ENCODE data around the gene FIGNL2. TPM values are rescaled to one million over a fixed set of nuclear protein-coding genes. Genes with fewer than 3 reads are reported as not detected.
A peak's percentile ranks its signal among the peaks of the same experiment; 100 is the strongest.
"Not testable (repeated sequence)": the region's sequence is repeated elsewhere in the genome, so short reads cannot be mapped to it uniquely, and the experiment has no call there.

FIGNL2 gene
- total RNA-seq, 2 experiments from 2014 or later, result 0.17 to 0.19 TPM

DNA sequence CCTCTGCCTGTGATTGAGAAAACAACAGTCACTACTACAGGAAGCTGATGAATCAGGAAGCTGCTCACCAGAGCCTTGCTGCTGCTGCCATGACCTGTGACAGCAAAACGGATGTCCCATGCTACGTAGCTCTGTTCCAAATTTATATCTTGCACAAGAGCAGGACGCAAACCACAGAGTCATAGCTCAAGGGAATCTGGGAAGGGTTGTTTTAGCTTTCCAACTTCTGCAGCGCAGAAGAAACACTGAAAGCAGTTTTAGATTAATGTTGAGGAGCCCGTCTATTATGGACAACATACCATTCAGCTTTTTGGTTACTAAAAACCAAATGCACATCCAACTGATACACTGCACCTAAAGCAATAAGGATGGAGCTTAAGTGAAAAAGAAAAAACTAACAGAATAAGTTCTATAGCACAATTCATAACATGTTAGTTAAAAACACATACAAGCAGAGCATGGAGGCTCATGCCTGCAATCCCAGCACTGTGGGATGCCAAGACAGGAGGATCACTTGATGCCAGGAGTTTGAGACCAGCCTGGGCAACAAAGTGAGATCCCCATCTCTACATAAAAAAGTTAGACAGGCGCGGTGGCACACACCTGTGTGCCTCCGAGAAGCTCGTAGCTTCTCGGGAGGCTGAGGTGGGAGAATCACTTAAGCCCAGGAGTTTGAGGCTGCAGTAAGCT, 37.6 kb upstream of the FIGNL2 start:
- Mint-ChIP-seq H3K4me3 (peak overlapping the region; percentile 25), H3K27me3 (no peaks in the 10 kb centered on the region), H3K27ac (peak overlapping the region; percentile 93), H3K4me1 (peaks cover 21% of the 10 kb centered on the region), H3K36me3 (ENCODE audit: low read depth) (peaks cover 16% of the 10 kb centered on the region), H3K9me3 (peaks cover 11% of the 10 kb centered on the region)
- ChIA-PET CTCF (interaction anchor here (0.6 to 1.8 kb wide), 5 partner anchors 11 to 807 kb away, joined by 3 to 11 read pairs (median 3); no protein-coding TSS in a partner anchor), POLR2A (no interaction called here)
- DNase-seq, result peak; percentile 68

GRCh38 chr12:51885294-51886020, 36.9 kb upstream of the FIGNL2 start:
- peaks cover 16% of the 10 kb centered on the region for H3K36me3 Mint-ChIP-seq (ENCODE audit: low read depth)
- CTCF ChIA-PET, result interaction anchor here (0.6 to 1.8 kb wide), 5 partner anchors 10 to 806 kb away, joined by 3 to 11 read pairs (median 3); no protein-coding TSS in a partner anchor
- H3K4me1 Mint-ChIP-seq, result peaks cover 21% of the 10 kb centered on the region
- POLR2A ChIA-PET, H3K27me3 Mint-ChIP-seq, DNase-seq: not testable (repeated sequence)
- H3K4me3 Mint-ChIP-seq, result peak overlapping the region; percentile 25
- H3K27ac Mint-ChIP-seq, result peak overlapping the region; percentile 93
- peaks cover 11% of the 10 kb centered on the region for H3K9me3 Mint-ChIP-seq

DNA sequence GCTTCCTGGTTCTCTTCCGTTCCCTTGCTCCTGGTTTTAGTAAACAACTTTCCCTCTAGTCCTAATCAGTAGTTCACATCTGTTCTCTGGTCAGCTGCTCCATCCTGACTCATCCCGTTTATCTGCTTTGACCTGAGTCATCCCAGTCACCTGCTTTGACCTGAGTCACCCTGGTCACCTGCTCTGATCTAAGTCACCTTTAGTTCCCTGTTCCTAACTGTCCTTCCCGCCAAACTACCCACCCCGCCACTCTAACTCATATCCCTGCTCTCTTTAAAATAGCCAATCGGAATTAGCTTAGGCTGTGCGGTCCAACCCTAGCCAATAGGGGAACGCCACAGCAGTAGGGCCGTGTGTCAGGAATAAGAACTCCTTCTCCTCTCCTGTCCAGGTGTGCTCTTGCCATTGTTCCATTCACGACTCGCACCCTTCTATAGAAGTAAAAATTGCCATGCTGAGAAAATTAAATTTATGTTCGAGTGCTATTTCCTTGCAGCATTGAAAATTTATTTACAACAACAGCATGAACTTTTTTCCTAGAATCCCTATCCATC, 36.2 kb upstream of the FIGNL2 start:
- ChIA-PET POLR2A (no interaction called here), CTCF (interaction anchor here (1.0 to 1.8 kb wide), 3 partner anchors 9 to 30 kb away, joined by 3 to 11 read pairs (median 4); no protein-coding TSS in a partner anchor)
- Mint-ChIP-seq H3K36me3 (ENCODE audit: low read depth) (peaks cover 16% of the 10 kb centered on the region), H3K4me1 (peaks cover 21% of the 10 kb centered on the region), H3K9me3 (peaks cover 11% of the 10 kb centered on the region), H3K4me3 (no peak overlapping the region), H3K27me3 (no peaks in the 10 kb centered on the region), H3K27ac (no peak overlapping the region)
- DNase-seq, result no peak

- Mint-ChIP-seq H3K27ac (no peak overlapping the region), H3K4me3 (no peak overlapping the region), H3K36me3 (ENCODE audit: low read depth) (peaks cover 16% of the 10 kb centered on the region), H3K4me1 (peaks cover 21% of the 10 kb centered on the region), H3K27me3 (no peaks in the 10 kb centered on the region), H3K9me3 (peaks cover 11% of the 10 kb centered on the region)
- ChIA-PET CTCF (interaction anchor here (1.0 kb wide), 1 partner anchor 10 kb away, joined by 4 read pairs; no protein-coding TSS in a partner anchor), POLR2A (no interaction called here)
- DNase-seq, result no peak
Observed at GRCh38 chr12:51883998-51884675, 35.6 kb upstream of the FIGNL2 start.

DNA sequence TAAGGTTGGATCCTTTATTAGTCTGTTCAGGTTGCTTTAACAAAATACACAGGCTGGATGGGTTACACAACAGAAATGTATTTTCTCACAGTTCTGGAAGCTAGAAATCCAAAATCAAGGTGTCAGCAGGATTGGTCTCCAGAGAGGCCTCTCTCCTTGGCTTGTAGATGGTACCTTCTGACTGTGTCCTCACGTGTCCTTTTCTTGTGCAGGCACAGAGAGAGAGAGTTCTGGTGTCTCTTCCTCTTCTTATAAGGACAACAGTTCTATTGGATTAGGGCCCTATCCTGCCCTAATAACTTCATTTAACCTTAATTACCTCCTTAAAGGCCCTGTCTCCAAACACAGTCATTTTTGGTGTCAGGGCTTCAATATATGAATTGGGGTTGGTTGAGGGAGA, 34.8 kb upstream of the FIGNL2 start:
- peaks cover 16% of the 10 kb centered on the region for H3K36me3 Mint-ChIP-seq (ENCODE audit: low read depth)
- H3K27ac Mint-ChIP-seq, result no peak overlapping the region
- no peak overlapping the region for H3K4me3 Mint-ChIP-seq
- ChIA-PET CTCF (no interaction called here), POLR2A (interaction anchor here (0.6 kb wide), 1 partner anchor 46 kb away, joined by 5 read pairs; no protein-coding TSS in a partner anchor)
- peaks cover 11% of the 10 kb centered on the region for H3K9me3 Mint-ChIP-seq
- H3K4me1 Mint-ChIP-seq, result peaks cover 21% of the 10 kb centered on the region
- DNase-seq, result no peak
- H3K27me3 Mint-ChIP-seq, result no peaks in the 10 kb centered on the region

DNA sequence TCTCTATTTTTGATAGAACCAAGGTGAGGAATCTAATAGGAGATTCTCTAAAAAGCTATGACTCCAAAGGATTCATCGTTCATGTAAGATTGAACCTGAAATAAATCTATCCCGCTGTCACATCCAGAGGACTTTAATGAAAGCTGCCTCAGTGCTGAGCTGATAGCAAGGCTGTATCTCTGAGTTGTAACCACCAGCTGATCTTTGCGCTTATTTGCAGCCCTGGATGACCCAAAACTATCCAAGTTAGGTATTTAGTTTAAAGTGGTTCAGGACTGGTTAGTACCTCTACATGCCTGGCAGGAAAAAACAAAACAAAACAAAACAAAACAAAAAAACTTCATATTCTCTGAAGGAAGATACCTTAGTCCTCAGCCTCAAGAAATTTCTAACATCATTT, 30.6 kb upstream of the FIGNL2 start:
- Mint-ChIP-seq H3K4me1 (no peaks in the 10 kb centered on the region), H3K27me3 (no peaks in the 10 kb centered on the region), H3K27ac (no peak overlapping the region), H3K9me3 (no peaks in the 10 kb centered on the region), H3K4me3 (no peak overlapping the region), H3K36me3 (ENCODE audit: low read depth) (peaks cover under 1% of the 10 kb centered on the region)
- POLR2A ChIA-PET, result interaction anchor here (0.6 kb wide), 1 partner anchor 1804 kb away, joined by 3 read pairs; no protein-coding TSS in a partner anchor
- no peak for DNase-seq
- CTCF ChIA-PET, result interaction anchor here (0.6 to 1.6 kb wide), 2 partner anchors 390 to 400 kb away, joined by 3 read pairs; no protein-coding TSS in a partner anchor

- H3K9me3 Mint-ChIP-seq, result no peaks in the 10 kb centered on the region
- H3K4me1 Mint-ChIP-seq, result peaks cover 5% of the 10 kb centered on the region
- H3K36me3 Mint-ChIP-seq (ENCODE audit: low read depth), result no peaks in the 10 kb centered on the region
- H3K4me3 Mint-ChIP-seq, result no peak overlapping the region
- H3K27ac Mint-ChIP-seq, result no peak overlapping the region
- POLR2A ChIA-PET, result interaction anchor here (0.7 kb wide), 2 partner anchors 55 to 60 kb away, joined by 3 read pairs; no protein-coding TSS in a partner anchor
- CTCF ChIA-PET, result interaction anchor here (0.7 to 1.8 kb wide), 7 partner anchors 11 to 342 kb away, joined by 3 to 12 read pairs (median 3); partner anchors contain the start of gene ANKRD33
- peaks cover 18% of the 10 kb centered on the region for H3K27me3 Mint-ChIP-seq
- no peak for DNase-seq
Observed at GRCh38 chr12:51874486-51874885, 26.0 kb upstream of the FIGNL2 start.

GRCh38 chr12:51874000-51874399, 25.5 kb upstream of the FIGNL2 start:
- ChIA-PET CTCF (no interaction called here), POLR2A (interaction anchor here (0.7 kb wide), 1 partner anchor 54 kb away, joined by 3 read pairs; no protein-coding TSS in a partner anchor)
- Mint-ChIP-seq H3K4me1 (peaks cover 5% of the 10 kb centered on the region), H3K27me3 (peaks cover 19% of the 10 kb centered on the region), H3K4me3 (no peak overlapping the region), H3K9me3 (no peaks in the 10 kb centered on the region), H3K36me3 (ENCODE audit: low read depth) (no peaks in the 10 kb centered on the region), H3K27ac (no peak overlapping the region)
- no peak for DNase-seq

GRCh38 chr12:51873251-51873994, 24.9 kb upstream of the FIGNL2 start:
- no peaks in the 10 kb centered on the region for H3K9me3 Mint-ChIP-seq
- no peak overlapping the region for H3K27ac Mint-ChIP-seq
- H3K27me3 Mint-ChIP-seq, result peaks cover 25% of the 10 kb centered on the region
- no peak overlapping the region for H3K4me3 Mint-ChIP-seq
- H3K36me3 Mint-ChIP-seq (ENCODE audit: low read depth), result no peaks in the 10 kb centered on the region
- ChIA-PET CTCF (no interaction called here), POLR2A (no interaction called here)
- H3K4me1 Mint-ChIP-seq, result peaks cover 5% of the 10 kb centered on the region
- no peak for DNase-seq

DNA sequence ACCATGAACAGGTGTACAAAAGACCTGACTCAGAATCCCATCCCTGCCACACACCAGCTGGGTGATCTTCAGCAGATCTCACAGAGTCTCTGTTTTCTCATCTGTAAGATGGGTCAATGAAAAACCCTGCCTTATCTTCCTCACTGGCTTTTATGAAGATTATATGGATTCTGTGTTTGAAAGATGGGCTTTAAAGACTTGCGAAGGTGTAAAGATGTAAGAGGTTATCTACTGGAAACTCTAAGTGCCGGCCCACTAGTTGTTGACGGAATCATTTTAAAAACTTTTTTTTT, 24.1 kb upstream of the FIGNL2 start:
- Mint-ChIP-seq H3K27me3 (peaks cover 31% of the 10 kb centered on the region), H3K4me3 (no peak overlapping the region), H3K9me3 (no peaks in the 10 kb centered on the region), H3K27ac (no peak overlapping the region), H3K4me1 (peaks cover 5% of the 10 kb centered on the region), H3K36me3 (ENCODE audit: low read depth) (no peaks in the 10 kb centered on the region)
- no peak for DNase-seq
- ChIA-PET CTCF (no interaction called here), POLR2A (no interaction called here)

- ChIA-PET POLR2A (no interaction called here), CTCF (interaction anchor here (0.7 kb wide), 2 partner anchors 14 to 291 kb away, joined by 4 read pairs; no protein-coding TSS in a partner anchor)
- DNase-seq, result no peak
- H3K4me1 Mint-ChIP-seq, result peaks cover 5% of the 10 kb centered on the region
- H3K9me3 Mint-ChIP-seq, result no peaks in the 10 kb centered on the region
- no peaks in the 10 kb centered on the region for H3K36me3 Mint-ChIP-seq (ENCODE audit: low read depth)
- H3K27ac Mint-ChIP-seq, result no peak overlapping the region
- peaks cover 36% of the 10 kb centered on the region for H3K27me3 Mint-ChIP-seq
- H3K4me3 Mint-ChIP-seq, result no peak overlapping the region
Observed at GRCh38 chr12:51871918-51872688, 23.6 kb upstream of the FIGNL2 start.
